K562 (cell line): ENCODE data around the gene ICE2. TPM values are rescaled to one million over a fixed set of nuclear protein-coding genes. Genes with fewer than 3 reads are reported as not detected.

ENCODE experiments used
- ARNT ChIP-seq, 2 experiments: fragments of 450-650 bp; IDR thresholded peaks; 2 replicates each; pipeline ENCODE4 v1.6.1; 2016; ENCODE audit warnings: mild to moderate bottlenecking in 1 of 2
- ATF1 ChIP-seq, 2 experiments: fragments of 450-650 bp in 1 of 2; IDR thresholded peaks; 2 replicates each; pipeline ENCODE4 v1.6.1; 2016; ENCODE audit warnings: missing compliant biosample characterization in 1 of 2, missing genetic modification characterization in 1 of 2
- BRF1 ChIP-seq: IDR thresholded peaks from 3 replicates; pipeline ENCODE4 v1.6.1; 2011; ENCODE audit warnings: borderline replicate concordance, mild to moderate bottlenecking; ENCODE audit not compliant: insufficient read length; ENCODE audit errors: extremely low read depth
- CBX2 ChIP-seq: fragments of 200-600 bp; sonication (generic); IDR thresholded peaks from one replicate; pipeline ENCODE4 v1.6.1; 2012; ENCODE audit warnings: mild to moderate bottlenecking, low read length, inconsistent platforms; ENCODE audit not compliant: insufficient read depth, poor library complexity, severe bottlenecking
- CHCHD3 ChIP-seq: fragments of 250-450 bp; sonication (Bioruptor Pico); IDR thresholded peaks from 2 replicates; pipeline ENCODE4 v2.1.2; 2022; ENCODE audit warnings: mild to moderate bottlenecking
- DPF2 ChIP-seq: fragments of 450-650 bp; IDR thresholded peaks from 2 replicates; pipeline ENCODE4 v1.6.1; 2016
- ELK3 ChIP-seq: fragments of 450-650 bp; formaldehyde crosslinking; IDR thresholded peaks from 2 replicates; pipeline ENCODE4 v1.4.0; 2020; ENCODE audit warnings: mild to moderate bottlenecking
- FOXO4 ChIP-seq: fragments of 450-650 bp; formaldehyde crosslinking; IDR thresholded peaks from 2 replicates; pipeline ENCODE4 v1.4.0; 2020; ENCODE audit warnings: mild to moderate bottlenecking, moderate library complexity
- LARP7 ChIP-seq: fragments of 450-650 bp; IDR thresholded peaks from 2 replicates; pipeline ENCODE4 v1.6.1; 2016
- MAX ChIP-seq: sonication (generic); formaldehyde crosslinking; IDR thresholded peaks from 2 replicates; pipeline ENCODE4 v1.9.0; 2022; ENCODE audit warnings: mild to moderate bottlenecking, missing genetic modification reagents
- POLR2A ChIP-seq: fragments of 450-650 bp; conservative IDR thresholded peaks from 2 replicates; pipeline ENCODE4 v1.6.1; 2016
- SMAD1 ChIP-seq: fragments of 150-350 bp; IDR thresholded peaks from 2 replicates; pipeline ENCODE4 v1.6.1; 2014; ENCODE audit warnings: low read length, low read depth; ENCODE audit not compliant: partially characterized antibody
- TAF15 ChIP-seq: fragments of 200-400 bp; formaldehyde crosslinking; IDR thresholded peaks from 2 replicates; pipeline ENCODE4 v1.6.1; 2017; ENCODE audit warnings: mild to moderate bottlenecking, low read depth, low read length, moderate library complexity
- TAF7 ChIP-seq: fragments of 450-650 bp; IDR thresholded peaks from 2 replicates; pipeline ENCODE4 v1.6.1; 2016; ENCODE audit warnings: missing genetic modification characterization, missing compliant biosample characterization
- TCF3 ChIP-seq: sonication (generic); formaldehyde crosslinking; IDR thresholded peaks from 2 replicates; pipeline ENCODE4 v1.4.0; 2020; ENCODE audit warnings: mild to moderate bottlenecking, missing genetic modification reagents
- UBTF ChIP-seq, 2 experiments: IDR thresholded peaks; 2 replicates each; pipeline ENCODE4 v1.6.1; 2012; ENCODE audit warnings: improper control_type of control experiment in 2 of 2, low read depth in 2 of 2, low read length in 2 of 2, borderline replicate concordance in 1 of 2
- ZNF217 ChIP-seq: sonication (generic); formaldehyde crosslinking; IDR thresholded peaks from 2 replicates; pipeline ENCODE4 v1.8.0; 2022; ENCODE audit warnings: mild to moderate bottlenecking, missing genetic modification reagents
- ZNF280A ChIP-seq: fragments of 450-650 bp; IDR thresholded peaks from 2 replicates; pipeline ENCODE4 v1.6.1; 2018; ENCODE audit warnings: mild to moderate bottlenecking, low read depth; ENCODE audit not compliant: partially characterized antibody
- ZNF311 ChIP-seq: fragments of 250-450 bp; sonication (Bioruptor Pico); IDR thresholded peaks from 2 replicates; pipeline ENCODE4 v1.4.0; 2020; ENCODE audit warnings: mild to moderate bottlenecking, moderate library complexity
- ZNF408 ChIP-seq: fragments of 250-450 bp; sonication (Bioruptor Pico); IDR thresholded peaks from 2 replicates; pipeline ENCODE4 v1.4.0; 2020; ENCODE audit warnings: low read depth, mild to moderate bottlenecking, moderate library complexity
- ZNF41 ChIP-seq: fragments of 250-450 bp; sonication (Bioruptor Pico); conservative IDR thresholded peaks from 2 replicates; pipeline ENCODE4 v1.4.0; 2020; ENCODE audit warnings: mild to moderate bottlenecking
- ZNF436 ChIP-seq: fragments of 250-450, 450-650 bp; sonication (Bioruptor Pico); formaldehyde crosslinking; IDR thresholded peaks from 2 replicates; pipeline ENCODE4 v1.7.0; 2020; ENCODE audit warnings: mild to moderate bottlenecking
- ZNF778 ChIP-seq: fragments of 450-650 bp; formaldehyde crosslinking; IDR thresholded peaks from 2 replicates; pipeline ENCODE4 v1.4.0; 2020; ENCODE audit warnings: mild to moderate bottlenecking, moderate library complexity
- polyA plus RNA-seq, 8 experiments: library from polyadenylated mRNA; depleted of rRNA in 4 of 8; stranded (reverse) in 5 of 8; unstranded in 3 of 8; fragments of >200 nt; fragmentation: Nextera tagmentation in 2 of 8; fragmentation: Illumina TruSeq in 1 of 8; extraction: Ambion mirVana in 2 of 8; extraction: Trizol in 1 of 8; gene quantifications; 2 replicates each; pipeline versions ENCODE4 v1.2.1 to v1.2.3, GENCODE V29; 2011 to 2014; ENCODE audit warnings: inconsistent platforms in 1 of 8, missing spikeins in 1 of 8
- total RNA-seq, 7 experiments: library from RNA; depleted of rRNA in 6 of 7; stranded (reverse); fragments of >200 nt in 6 of 7; fragmentation: Illumina TruSeq in 2 of 7; extraction: Trizol in 2 of 7; gene quantifications; 2 replicates each; pipeline versions ENCODE4 v1.2.1 to v1.2.3, GENCODE V29; 2011 to 2021; ENCODE audit warnings: low replicate concordance in 1 of 7

The ICE2 gene
- total and polyA plus RNA-seq, 9 of the 15 experiments (the other 6 are each of a cell fraction or from before 2014, with no cell fraction given) = 21.8 to 87.9 (median 58.1) TPM

- no peak for TF ChIP-seq ZNF778 (CRISPR knock-in tag)
- no peak for TF ChIP-seq CHCHD3 (CRISPR knock-in tag)
- no peak for TF ChIP-seq ZNF280A
- no peak for TF ChIP-seq BRF1
- no peak for TF ChIP-seq ATF1 (CRISPR knock-in tag; IDR thresholded peaks at IDR 0.05)
- peak; percentile 69 for TF ChIP-seq ATF1 (tag; IDR thresholded peaks at IDR 0.05)
- TF ChIP-seq FOXO4 = no peak
- no peak for TF ChIP-seq ZNF41 (CRISPR knock-in tag)
- no peak for TF ChIP-seq ZNF408 (CRISPR knock-in tag)
- TF ChIP-seq TAF7 = peak; percentile 61; the same call in 1 of the 2 replicates
- TF ChIP-seq TAF15 = no peak
- no peak for TF ChIP-seq UBTF (IDR thresholded peaks at IDR 0.05; ENCODE audit: borderline replicate concordance in 1 of 2, low read depth in 2 of 2, low read length in 2 of 2)
- TF ChIP-seq MAX (CRISPR knock-in tag) = peak; percentile 45; the same call in 1 of the 2 replicates
- no peak for TF ChIP-seq ARNT (IDR thresholded peaks at IDR 0.05)
- peak; percentile 73 for TF ChIP-seq DPF2
- TF ChIP-seq CBX2 = no peak
- no peak for TF ChIP-seq ELK3 (CRISPR knock-in tag)
- TF ChIP-seq LARP7 = no peak
- no peak for TF ChIP-seq ZNF311 (CRISPR knock-in tag)
- 0 out of 2 replicates have a peak, but pooled peaks have one; percentile 61 for TF ChIP-seq POLR2A
- TF ChIP-seq ZNF436 (CRISPR knock-in tag) = no peak
- TF ChIP-seq TCF3 (CRISPR knock-in tag) = peak; percentile 61
- no peak for TF ChIP-seq SMAD1
- no peak for TF ChIP-seq ZNF217 (CRISPR knock-in tag)
Observed at GRCh38 chr15:60396958-60397771, 81.8 kb downstream of the ICE2 start (continued).
